OCI-LY1 (cell line): ENCODE results near the gene ARHGEF12.

Source experiments
- H2AFZ ChIP-seq: fragments of 200-600 bp; sonication (generic), shearing (Covaris generic); 2 replicates; pipeline ENCODE4 v1.6.0; 2014; ENCODE audit warnings: antibody characterized with exemption, mild to moderate bottlenecking, low read length
- H3F3A ChIP-seq: fragments of 200-600 bp; sonication (generic), shearing (Covaris generic); 2 replicates; pipeline ENCODE4 v1.6.0; 2014; ENCODE audit warnings: mild to moderate bottlenecking, antibody characterized with exemption, low read length, moderate library complexity; ENCODE audit not compliant: insufficient read depth
- H3K27ac ChIP-seq: fragments of 200-600 bp; sonication (generic); 2 replicates; pipeline ENCODE4 v1.5.1; 2014; ENCODE audit warnings: low read length, mixed run types, mild to moderate bottlenecking, low read depth; ENCODE audit not compliant: poor library complexity, severe bottlenecking
- H3K27me3 ChIP-seq: fragments of 200-600 bp; sonication (generic); 2 replicates; pipeline ENCODE4 v1.6.0; 2014; ENCODE audit warnings: antibody characterized with exemption, mild to moderate bottlenecking, low read length, moderate library complexity; ENCODE audit not compliant: insufficient read depth
- H3K36me3 ChIP-seq: fragments of 200-600 bp; sonication (generic); 2 replicates; pipeline ENCODE4 v1.6.1; 2014; ENCODE audit warnings: mild to moderate bottlenecking, antibody characterized with exemption, low read length, moderate library complexity, mixed read lengths; ENCODE audit not compliant: insufficient read depth
- H3K4me1 ChIP-seq: fragments of 200-600 bp; sonication (generic); 2 replicates; pipeline ENCODE4 v1.5.1; 2014; ENCODE audit warnings: mild to moderate bottlenecking, low read length, moderate library complexity; ENCODE audit not compliant: insufficient read depth, severe bottlenecking
- H3K4me2 ChIP-seq: fragments of 200-600 bp; sonication (generic), shearing (Covaris generic); 2 replicates; pipeline ENCODE4 v1.6.1; 2014; ENCODE audit warnings: low read length
- H3K4me3 ChIP-seq: fragments of 200-600 bp; sonication (generic); 2 replicates; pipeline ENCODE4 v1.5.1; 2014; ENCODE audit warnings: low read length, low read depth, mild to moderate bottlenecking, mixed read lengths; ENCODE audit not compliant: poor library complexity, severe bottlenecking
- H3K79me2 ChIP-seq: fragments of 200-600 bp; shearing (Covaris generic); 2 replicates; pipeline ENCODE4 v1.6.1; 2016; ENCODE audit warnings: mixed run types, low read length, mixed read lengths; ENCODE audit not compliant: insufficient read depth
- H3K9ac ChIP-seq: fragments of 200-600 bp; sonication (generic), shearing (Covaris generic); 2 replicates; pipeline ENCODE4 v1.6.1; 2014; ENCODE audit warnings: mild to moderate bottlenecking, low read length, mixed read lengths
- H3K9me2 ChIP-seq: fragments of 200-600 bp; sonication (generic), shearing (Covaris generic); 2 replicates; pipeline ENCODE4 v1.6.1; 2014; ENCODE audit warnings: low read depth, mild to moderate bottlenecking, low read length, mixed read lengths
- H3K9me3 ChIP-seq: fragments of 200-600 bp; shearing (Covaris generic); 2 replicates; pipeline ENCODE4 v1.6.1; 2014; ENCODE audit warnings: low read length, mixed read lengths
- H4K20me1 ChIP-seq: fragments of 200-600 bp; sonication (generic), shearing (Covaris generic); 2 replicates; pipeline ENCODE4 v1.6.0; 2016; ENCODE audit warnings: mild to moderate bottlenecking, low read length; ENCODE audit not compliant: insufficient read depth
- CTCF ChIP-seq: fragments of 200-600 bp; sonication (generic), shearing (Covaris generic); IDR thresholded peaks from 2 replicates; pipeline ENCODE4 v1.5.1; 2017; ENCODE audit warnings: mild to moderate bottlenecking, antibody characterized with exemption, low read length, moderate library complexity, mixed read lengths
- EZH2 ChIP-seq: fragments of 200-600 bp; sonication (generic), shearing (Covaris generic); IDR thresholded peaks from 2 replicates; pipeline ENCODE4 v1.8.0; 2017; ENCODE audit warnings: borderline replicate concordance, mixed run types, mild to moderate bottlenecking, antibody characterized with exemption, low read length, moderate library complexity, mixed read lengths

The ARHGEF12 gene

DNA sequence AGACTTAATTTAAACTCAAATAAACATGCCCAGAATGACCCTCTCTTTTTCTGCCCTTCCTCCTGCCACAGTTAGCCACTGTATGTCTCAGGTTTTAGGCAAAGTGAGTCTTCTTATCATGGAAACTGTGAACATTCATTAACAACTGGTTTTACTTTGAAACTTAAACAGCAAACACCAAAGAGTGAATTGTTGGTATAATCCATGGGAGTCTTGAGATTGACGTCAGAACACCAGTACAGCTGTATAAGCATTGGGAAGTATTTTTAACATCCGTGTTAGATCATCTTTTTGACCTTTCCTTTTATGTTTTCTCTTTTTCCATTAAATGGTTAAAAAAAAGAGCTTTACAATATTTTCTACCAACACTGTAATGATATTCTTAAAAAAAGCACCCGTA is 38.9 kb downstream of the ARHGEF12 start:
- Histone ChIP-seq H3K4me3 (no peak overlapping the region), H2AFZ (no peak overlapping the region), H3K27me3 (no peaks in the 10 kb centered on the region), H3K9me3 (no peaks in the 10 kb centered on the region), H3K9ac (no peak overlapping the region), H3K36me3 (no peaks in the 10 kb centered on the region), H3K9me2 (no peaks in the 10 kb centered on the region), H3K4me2 (no peak overlapping the region), H3K79me2 (no peaks in the 10 kb centered on the region), H3K27ac (no peak overlapping the region), H3F3A (no peaks in the 10 kb centered on the region), H4K20me1 (no peaks in the 10 kb centered on the region), H3K4me1 (no peaks in the 10 kb centered on the region)
- TF ChIP-seq CTCF (no peak), EZH2 (no peak)

GRCh38 chr11:120376547-120377182 is 40.5 kb downstream of the ARHGEF12 start:
- H3K36me3 ChIP-seq, result no peaks in the 10 kb centered on the region
- no peak overlapping the region for H3K4me2 ChIP-seq
- no peaks in the 10 kb centered on the region for H3K79me2 ChIP-seq
- H3K9me2 ChIP-seq, result no peaks in the 10 kb centered on the region
- no peak overlapping the region for H3K27ac ChIP-seq
- H2AFZ ChIP-seq, result no peak overlapping the region
- TF ChIP-seq CTCF, result no peak
- no peak for TF ChIP-seq EZH2
- no peaks in the 10 kb centered on the region for H3F3A ChIP-seq
- no peak overlapping the region for H3K4me3 ChIP-seq
- H4K20me1 ChIP-seq, result no peaks in the 10 kb centered on the region; the same call in 1 of the 2 replicates
- no peak overlapping the region for H3K9ac ChIP-seq
- H3K27me3 ChIP-seq, result no peaks in the 10 kb centered on the region
- H3K9me3 ChIP-seq, result no peaks in the 10 kb centered on the region
- no peaks in the 10 kb centered on the region for H3K4me1 ChIP-seq

GRCh38 chr11:120378474-120378873 is 42.3 kb downstream of the ARHGEF12 start:
- TF ChIP-seq EZH2 (no peak), CTCF (no peak)
- no peak overlapping the region for H3K27ac ChIP-seq
- no peak overlapping the region for H2AFZ ChIP-seq
- no peak overlapping the region for H3K4me3 ChIP-seq
- H4K20me1 ChIP-seq, result no peaks in the 10 kb centered on the region; the same call in 1 of the 2 replicates
- no peaks in the 10 kb centered on the region for H3K4me1 ChIP-seq
- no peaks in the 10 kb centered on the region for H3K36me3 ChIP-seq
- no peaks in the 10 kb centered on the region for H3K79me2 ChIP-seq
- no peak overlapping the region for H3K9ac ChIP-seq
- no peaks in the 10 kb centered on the region for H3K9me3 ChIP-seq
- H3K9me2 ChIP-seq, result no peaks in the 10 kb centered on the region
- no peak overlapping the region for H3K4me2 ChIP-seq
- no peaks in the 10 kb centered on the region for H3K27me3 ChIP-seq
- H3F3A ChIP-seq, result no peaks in the 10 kb centered on the region
